ENCODE data around the gene USP10.

The USP10 gene

GRCh38 chr16:84751947-84752346 is 52.1 kb downstream of the USP10 start:
- DNase-seq (ENCODE audit: low spot score), result no peak

- no peak for DNase-seq (ENCODE audit: low spot score)
These were observed 52.8 kb downstream of the USP10 start for GRCh38 chr16:84752600-84752999.

- no peak for DNase-seq (ENCODE audit: low spot score)
These were observed 53.9 kb downstream of the USP10 start for GRCh38 chr16:84753412-84754326.

GRCh38 chr16:84754353-84754856 is 54.6 kb downstream of the USP10 start:
- peak; percentile 70 for DNase-seq (ENCODE audit: low spot score)

GRCh38 chr16:84754956-84755672 is 55.3 kb downstream of the USP10 start:
- no peak for DNase-seq (ENCODE audit: low spot score)

GRCh38 chr16:84756830-84757229 is 57.0 kb downstream of the USP10 start:
- DNase-seq (ENCODE audit: low spot score), result no peak

GRCh38 chr16:84758627-84759026 is 58.8 kb downstream of the USP10 start:
- no peak for DNase-seq (ENCODE audit: low spot score)

- no peak for DNase-seq (ENCODE audit: low spot score)
These were observed 59.3 kb downstream of the USP10 start for GRCh38 chr16:84759061-84759460.

- DNase-seq (ENCODE audit: low spot score), result no peak
These were observed 60.1 kb downstream of the USP10 start for GRCh38 chr16:84759906-84760305.

- DNase-seq (ENCODE audit: low spot score), result no peak
These were observed 61.9 kb downstream of the USP10 start for GRCh38 chr16:84761448-84762368.

- DNase-seq (ENCODE audit: low spot score), result no peak
These were observed 63.4 kb downstream of the USP10 start for GRCh38 chr16:84763164-84763563.

- DNase-seq (ENCODE audit: low spot score), result no peak
These were observed 63.8 kb downstream of the USP10 start for GRCh38 chr16:84763629-84764028.

- no peak for DNase-seq (ENCODE audit: low spot score)
These were observed 65.2 kb downstream of the USP10 start for GRCh38 chr16:84764970-84765369.

GRCh38 chr16:84765616-84766580 is 66.1 kb downstream of the USP10 start:
- DNase-seq (ENCODE audit: low spot score), result no peak

- DNase-seq (ENCODE audit: low spot score), result no peak
These were observed 67.4 kb downstream of the USP10 start for GRCh38 chr16:84766978-84767773.

- no peak for DNase-seq (ENCODE audit: low spot score)
These were observed 68.4 kb downstream of the USP10 start for GRCh38 chr16:84768061-84768807.

GRCh38 chr16:84768808-84769197 is 69.0 kb downstream of the USP10 start:
- no peak for DNase-seq (ENCODE audit: low spot score)

GRCh38 chr16:84769416-84769815 is 69.6 kb downstream of the USP10 start:
- DNase-seq (ENCODE audit: low spot score), result no peak

- no peak for DNase-seq (ENCODE audit: low spot score)
These were observed 73.5 kb downstream of the USP10 start for GRCh38 chr16:84773312-84773711.

All from hepatic stellate cell (primary cell).